Measurements from ENCODE around the gene RAB17.

GRCh38 chr2:237616734-237617586 lies 26.4 kb upstream of the RAB17 start:
- no peak for TF ChIP-seq CTCF (IDR thresholded peaks at IDR 0.05; ENCODE audit: low read depth, low read length)
- no peak for TF ChIP-seq EZH2phosphoT487 (IDR thresholded peaks at IDR 0.05; ENCODE audit: low read depth)

All from OCI-LY3 (cell line).